Progenitor cell of endocrine pancreas (in vitro differentiated cells): ENCODE measurements around the gene LINC00305. TPM values are rescaled to one million over a fixed set of nuclear protein-coding genes. Genes with fewer than 3 reads are reported as not detected.

Source experiments
- DNase-seq: peaks from one replicate; pipeline ENCODE4 v3.0.0; 2021; ENCODE audit warnings: low spot score; ENCODE audit not compliant: unreplicated experiment
- H3K27ac Mint-ChIP-seq: 2 replicates; pipeline ENCODE4 v1.8.0; 2021; ENCODE audit warnings: mild to moderate bottlenecking, moderate library complexity, mixed read lengths
- H3K27me3 Mint-ChIP-seq: 2 replicates; pipeline ENCODE4 v1.8.0; 2021; ENCODE audit warnings: mixed read lengths
- H3K36me3 Mint-ChIP-seq: 2 replicates; pipeline ENCODE4 v1.8.0; 2022; ENCODE audit warnings: mixed read lengths; ENCODE audit not compliant: insufficient read depth
- H3K4me1 Mint-ChIP-seq: 2 replicates; pipeline ENCODE4 v1.8.0; 2021; ENCODE audit warnings: low read depth, mixed read lengths
- H3K4me3 Mint-ChIP-seq: 2 replicates; pipeline ENCODE4 v1.8.0; 2021; ENCODE audit warnings: low read depth, mild to moderate bottlenecking, moderate library complexity, mixed read lengths
- H3K9me3 Mint-ChIP-seq: 2 replicates; pipeline ENCODE4 v1.8.0; 2021; ENCODE audit warnings: low read depth, mixed read lengths
- long read RNA-seq: library from polyadenylated mRNA; unstranded; transcript quantifications from one replicate; pipeline ENCODE4 v2.0.0, GENCODE V29; 2020
- total RNA-seq: library from RNA; stranded (reverse); gene quantifications from 2 replicates; pipeline ENCODE4 v1.2.1, GENCODE V29; 2021
- TF ChIP-seq, protein P1 (sequence below): fragments of 200-600 bp; sonication (generic); IDR thresholded peaks from one replicate; pipeline ENCODE4 v1.5.0; 2021; ENCODE audit warnings: antibody characterized with exemption, mild to moderate bottlenecking; ENCODE audit not compliant: unreplicated experiment

Gene LINC00305
- 0.71 and 1.6 TPM in 2 replicates for total RNA-seq
- long read RNA-seq, result 0 reads

DNA sequence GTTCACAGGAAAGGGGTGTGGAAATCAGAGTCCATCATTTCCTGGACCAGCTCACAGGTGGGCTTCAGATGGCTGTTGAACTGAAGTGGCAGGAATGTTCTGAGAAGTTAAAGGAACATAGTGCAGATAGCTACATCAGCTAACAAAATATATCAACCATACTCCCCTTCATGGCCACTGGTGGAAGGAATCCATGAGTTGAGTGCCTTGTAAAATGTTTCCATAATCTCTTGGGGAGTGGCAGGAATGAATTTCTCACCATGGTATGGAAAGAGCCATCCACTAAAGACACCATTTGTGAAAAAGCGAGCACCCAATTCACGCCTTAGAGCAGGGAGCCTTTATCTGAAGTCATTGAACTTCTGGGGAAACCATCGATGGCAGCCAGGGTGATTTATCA, at the start of gene LINC00305:
LINC00305 (minus strand) TSS at position 101 of the 400 bp plus-strand sequence.
- DNase-seq, result no peak
- Mint-ChIP-seq H3K9me3 (no peaks in the 10 kb centered on the region), H3K4me1 (peaks cover 7% of the 10 kb centered on the region), H3K36me3 (no peaks in the 10 kb centered on the region), H3K27me3 (no peaks in the 10 kb centered on the region), H3K4me3 (no peak within 1 kb of the TSS), H3K27ac (no peak within 1 kb of the TSS)
- TF ChIP-seq, protein P1, sequence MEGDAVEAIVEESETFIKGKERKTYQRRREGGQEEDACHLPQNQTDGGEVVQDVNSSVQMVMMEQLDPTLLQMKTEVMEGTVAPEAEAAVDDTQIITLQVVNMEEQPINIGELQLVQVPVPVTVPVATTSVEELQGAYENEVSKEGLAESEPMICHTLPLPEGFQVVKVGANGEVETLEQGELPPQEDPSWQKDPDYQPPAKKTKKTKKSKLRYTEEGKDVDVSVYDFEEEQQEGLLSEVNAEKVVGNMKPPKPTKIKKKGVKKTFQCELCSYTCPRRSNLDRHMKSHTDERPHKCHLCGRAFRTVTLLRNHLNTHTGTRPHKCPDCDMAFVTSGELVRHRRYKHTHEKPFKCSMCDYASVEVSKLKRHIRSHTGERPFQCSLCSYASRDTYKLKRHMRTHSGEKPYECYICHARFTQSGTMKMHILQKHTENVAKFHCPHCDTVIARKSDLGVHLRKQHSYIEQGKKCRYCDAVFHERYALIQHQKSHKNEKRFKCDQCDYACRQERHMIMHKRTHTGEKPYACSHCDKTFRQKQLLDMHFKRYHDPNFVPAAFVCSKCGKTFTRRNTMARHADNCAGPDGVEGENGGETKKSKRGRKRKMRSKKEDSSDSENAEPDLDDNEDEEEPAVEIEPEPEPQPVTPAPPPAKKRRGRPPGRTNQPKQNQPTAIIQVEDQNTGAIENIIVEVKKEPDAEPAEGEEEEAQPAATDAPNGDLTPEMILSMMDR, result no peak

DNA sequence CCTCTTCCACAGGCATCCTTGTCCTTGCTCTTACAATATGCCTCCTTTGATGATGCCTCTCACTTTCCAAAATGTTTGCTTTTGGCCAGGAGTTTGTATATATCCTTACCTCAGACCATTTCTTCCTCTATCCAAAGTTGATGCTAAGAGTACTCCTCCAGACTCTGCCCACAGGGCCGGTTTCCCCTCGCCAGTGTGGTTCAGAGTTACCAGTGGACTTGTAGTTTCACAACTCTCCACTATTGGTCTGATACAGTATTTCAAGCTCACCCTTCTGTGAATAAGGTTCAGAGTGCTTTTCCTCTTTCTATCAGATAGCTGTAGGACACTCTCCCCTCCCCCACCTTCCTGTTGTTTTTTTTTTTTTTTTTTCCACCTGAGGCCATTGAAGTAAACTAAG, 42.2 kb upstream of the LINC00305 start:
- Mint-ChIP-seq H3K36me3 (no peaks in the 10 kb centered on the region), H3K4me3 (no peak overlapping the region), H3K4me1 (peaks cover 18% of the 10 kb centered on the region), H3K27me3 (no peaks in the 10 kb centered on the region), H3K27ac (no peak overlapping the region), H3K9me3 (peaks cover 3% of the 10 kb centered on the region)
- TF ChIP-seq, protein P1, result no peak
- DNase-seq, result no peak

DNA sequence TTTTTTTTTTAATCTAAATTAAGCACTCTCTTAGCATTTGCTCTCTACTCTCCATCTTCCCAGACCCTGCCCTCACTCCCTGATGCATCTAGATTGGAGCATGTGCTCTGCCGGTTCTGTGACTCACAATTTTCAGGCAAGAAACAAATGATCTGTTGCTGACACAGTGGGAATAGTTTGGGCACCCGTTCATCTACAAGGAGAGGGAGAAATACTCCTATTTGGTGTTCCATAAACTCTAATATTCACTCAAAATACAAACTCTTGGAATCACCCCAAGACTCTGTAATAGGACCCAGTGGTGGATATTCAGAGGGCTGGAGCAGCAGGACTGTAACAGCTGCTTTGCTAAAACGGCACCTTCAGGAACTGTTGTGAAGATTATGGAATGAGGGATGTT, 37.1 kb upstream of the LINC00305 start:
- Mint-ChIP-seq H3K36me3 (no peaks in the 10 kb centered on the region), H3K4me3 (no peak overlapping the region), H3K4me1 (peaks cover 28% of the 10 kb centered on the region), H3K9me3 (peaks cover 8% of the 10 kb centered on the region), H3K27ac (no peak overlapping the region), H3K27me3 (no peaks in the 10 kb centered on the region)
- no peak for DNase-seq
- TF ChIP-seq, protein P1, result no peak

DNA sequence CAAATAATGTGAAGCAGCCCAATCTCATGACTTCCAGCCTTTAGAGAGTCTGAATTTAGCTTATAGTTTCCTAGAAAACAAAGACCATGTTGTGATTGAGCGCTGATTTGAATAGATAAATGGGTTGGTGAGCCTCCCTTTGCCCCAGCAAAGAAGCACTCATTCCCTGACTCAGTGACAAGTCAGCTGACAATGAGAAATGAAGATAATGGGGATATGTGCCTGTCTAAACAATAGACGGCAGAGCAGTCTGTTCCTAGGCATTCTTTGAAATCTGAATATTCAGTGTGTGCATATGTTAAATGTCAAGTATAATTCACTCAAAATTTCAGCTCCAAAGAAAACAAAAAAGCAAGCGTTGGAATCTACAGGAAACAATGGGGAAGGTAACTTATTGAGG, 34.8 kb upstream of the LINC00305 start:
- no peak for DNase-seq
- peaks cover 6% of the 10 kb centered on the region for H3K9me3 Mint-ChIP-seq
- no peak overlapping the region for H3K4me3 Mint-ChIP-seq
- H3K27me3 Mint-ChIP-seq, result no peaks in the 10 kb centered on the region
- no peaks in the 10 kb centered on the region for H3K36me3 Mint-ChIP-seq
- peaks cover 32% of the 10 kb centered on the region for H3K4me1 Mint-ChIP-seq
- TF ChIP-seq, protein P1, result no peak
- H3K27ac Mint-ChIP-seq, result no peak overlapping the region

DNA sequence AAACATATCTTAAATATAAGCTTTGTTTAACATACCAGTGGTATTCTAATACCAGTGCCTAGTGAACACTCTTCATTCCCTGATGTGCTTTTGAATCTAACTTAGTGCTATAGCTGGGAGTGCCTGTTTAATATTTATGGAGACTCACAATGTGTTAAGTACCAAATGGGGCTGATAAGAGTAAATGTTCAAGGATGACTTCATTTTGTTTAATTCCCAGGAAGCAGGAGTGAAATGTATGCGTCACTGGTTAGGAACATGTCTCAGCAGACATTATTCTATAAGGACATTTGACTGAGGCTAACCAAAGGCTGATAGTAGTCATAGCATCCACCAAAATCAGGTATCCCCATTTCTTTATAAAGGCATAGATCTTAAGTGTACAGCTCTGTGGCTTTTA, 31.7 kb upstream of the LINC00305 start:
- Mint-ChIP-seq H3K4me1 (peaks cover 20% of the 10 kb centered on the region), H3K27ac (no peak overlapping the region), H3K4me3 (no peak overlapping the region), H3K9me3 (peaks cover 6% of the 10 kb centered on the region), H3K27me3 (no peaks in the 10 kb centered on the region), H3K36me3 (no peaks in the 10 kb centered on the region)
- TF ChIP-seq, protein P1, result no peak
- DNase-seq, result no peak
